HG03469 (cell line): Measurements from ENCODE around the gene CD8A.
"Not testable (repeated sequence)": the region's sequence is repeated elsewhere in the genome, so short reads cannot be mapped to it uniquely, and the experiment has no call there.

ENCODE experiments used
- ATAC-seq: cut with Tn5 transposase; IDR thresholded peaks from one replicate; pipeline ENCODE4 v1.9.1; 2021; ENCODE audit warnings: mild to moderate bottlenecking, moderate library complexity, moderate number of reproducible peaks; ENCODE audit not compliant: unreplicated experiment

The CD8A gene

GRCh38 chr2:86790676-86791572 is at the start of gene CD8A:
Gene CD8A, minus strand, starts transcription at chr2:86790913. Its CDS starts 88 bp downstream, at chr2:86790825.
- no peak for ATAC-seq

DNA sequence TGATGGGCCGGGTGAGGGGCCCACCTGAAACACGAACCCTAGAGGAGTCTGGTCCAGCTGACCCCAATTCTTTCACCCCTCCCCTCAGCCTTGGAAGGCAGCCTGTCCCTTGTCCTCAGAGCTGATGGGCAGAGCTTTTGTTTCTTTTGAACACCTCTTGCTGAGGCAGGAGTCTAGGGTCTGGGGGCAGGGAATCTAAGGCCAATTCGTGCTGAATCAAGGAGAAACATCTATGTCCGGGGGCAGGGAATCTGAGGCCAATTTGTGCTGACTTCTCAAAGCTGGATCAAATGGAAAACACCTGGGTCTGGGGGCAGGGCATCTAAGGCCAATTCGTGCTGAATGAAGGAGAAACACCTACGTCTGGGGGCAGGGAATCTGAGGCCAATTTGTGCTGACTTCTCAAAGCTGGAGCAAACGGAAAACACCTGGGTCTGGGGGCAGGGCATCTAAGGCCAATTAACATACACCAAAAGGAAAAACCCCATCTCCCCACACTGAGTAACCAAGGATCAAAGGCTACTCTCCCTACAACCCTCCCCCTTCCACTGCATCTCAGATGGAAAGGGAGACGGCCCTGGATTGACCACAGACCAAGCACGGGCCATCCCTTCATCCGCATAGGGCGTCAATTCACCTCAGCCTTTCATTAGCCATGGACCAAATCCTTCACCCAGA is 49.3 kb upstream of the CD8A start:
- ATAC-seq, result not testable (repeated sequence)

GRCh38 chr2:86839455-86839854 is 48.7 kb upstream of the CD8A start:
- ATAC-seq, result not testable (repeated sequence)

- ATAC-seq, result not testable (repeated sequence)
Observed at GRCh38 chr2:86837714-86838113, 47.0 kb upstream of the CD8A start.

- ATAC-seq, result not testable (repeated sequence)
Observed at GRCh38 chr2:86836915-86837695, 46.4 kb upstream of the CD8A start.

GRCh38 chr2:86835548-86835889 is 44.8 kb upstream of the CD8A start:
- not testable (repeated sequence) for ATAC-seq

- no peak for ATAC-seq
Observed at GRCh38 chr2:86833315-86833714, 42.6 kb upstream of the CD8A start.

- ATAC-seq, result no peak
Observed at GRCh38 chr2:86832334-86833096, 41.8 kb upstream of the CD8A start.

DNA sequence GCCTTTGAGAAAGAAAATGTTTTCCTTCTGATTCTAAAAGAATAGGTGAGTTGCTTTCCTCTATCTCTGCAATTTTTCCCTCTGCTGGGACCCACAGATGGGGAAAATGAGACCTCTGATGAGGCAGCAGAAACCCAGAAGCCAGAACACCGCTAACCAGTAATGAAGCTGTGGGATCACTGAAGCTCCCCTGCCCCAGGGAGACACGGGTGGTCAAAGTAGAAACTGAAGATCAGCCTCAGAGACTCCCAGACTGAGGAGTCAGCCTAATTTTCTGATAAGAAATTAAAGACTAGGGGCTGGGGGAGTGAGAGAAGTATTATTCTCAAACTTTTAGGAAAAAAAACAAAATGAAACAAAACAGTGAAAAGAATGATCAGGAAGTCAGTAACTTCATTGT is 40.8 kb upstream of the CD8A start:
- no peak for ATAC-seq

DNA sequence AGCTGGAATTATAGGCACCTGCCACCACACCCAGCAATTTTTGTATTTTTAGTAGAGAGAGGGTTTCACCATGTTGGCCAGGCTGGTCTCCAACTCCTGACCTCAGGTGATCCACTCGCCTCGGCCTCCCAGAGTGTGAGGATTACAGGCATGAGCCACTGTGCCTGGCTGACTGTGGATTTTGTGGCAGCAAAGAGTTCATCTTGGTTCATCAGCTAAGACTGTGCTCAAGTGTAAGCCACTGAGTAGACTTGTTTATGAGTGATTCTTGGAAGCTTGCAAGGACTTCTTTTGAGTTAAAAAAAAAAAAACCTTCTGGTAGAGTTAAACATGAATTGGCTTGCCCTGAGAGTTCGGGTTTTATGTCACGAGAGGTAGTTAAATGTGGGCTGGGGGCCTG is 36.2 kb upstream of the CD8A start:
- no peak for ATAC-seq

- no peak for ATAC-seq
Observed at GRCh38 chr2:86825693-86826381, 35.1 kb upstream of the CD8A start.

- no peak for ATAC-seq
Observed at GRCh38 chr2:86825036-86825692, 34.5 kb upstream of the CD8A start.

DNA sequence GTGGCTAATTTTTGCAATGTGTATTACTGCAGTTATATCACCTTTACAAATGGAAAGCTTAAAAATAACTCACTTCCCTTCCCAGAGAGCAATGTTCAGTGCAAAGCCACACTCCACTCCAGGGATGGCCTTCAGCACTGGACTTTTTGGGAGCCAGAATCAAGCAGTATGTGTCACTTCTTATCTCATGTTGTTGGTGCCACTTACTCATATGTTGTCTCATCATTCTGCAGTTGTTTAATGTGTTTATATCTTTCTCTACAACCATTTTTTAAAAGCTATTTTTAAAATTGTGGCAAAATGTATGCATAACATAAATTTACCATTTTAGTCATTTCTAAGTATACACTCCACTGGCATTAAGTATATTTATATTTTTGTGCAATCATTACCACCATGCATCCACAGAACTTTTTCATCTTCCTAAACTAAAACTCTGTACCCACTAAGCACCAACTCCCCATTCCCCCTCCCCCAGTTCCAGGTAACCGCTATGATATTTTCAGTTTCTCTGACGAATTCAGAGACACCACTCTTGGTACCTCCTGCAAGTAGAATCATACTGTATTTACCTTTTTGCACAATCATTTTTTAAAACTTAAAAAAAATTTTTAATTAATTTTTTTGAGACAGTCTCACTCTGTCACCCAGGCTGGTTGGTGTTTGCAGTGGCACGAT is 32.1 kb upstream of the CD8A start:
- no peak for ATAC-seq

DNA sequence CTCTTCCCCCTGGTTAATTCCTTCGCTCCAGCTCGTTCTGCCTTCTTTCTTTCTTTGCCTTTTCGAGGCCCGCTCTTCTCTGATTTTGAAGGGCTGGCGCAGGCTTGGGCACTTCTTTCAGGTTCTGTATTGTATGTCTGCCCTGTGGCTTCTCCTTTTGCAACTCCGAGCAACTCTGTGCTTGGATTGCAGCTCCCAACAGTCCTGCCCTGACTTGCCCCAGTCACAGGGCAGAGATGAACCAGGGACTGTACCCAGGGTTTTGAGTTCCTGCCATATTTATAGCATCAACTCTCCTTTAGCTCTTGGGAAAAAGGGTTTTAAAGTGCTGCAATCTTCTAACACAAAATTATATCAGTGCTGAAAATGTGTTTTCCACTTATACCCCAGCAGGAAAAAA is 31.1 kb upstream of the CD8A start:
- ATAC-seq, result no peak

DNA sequence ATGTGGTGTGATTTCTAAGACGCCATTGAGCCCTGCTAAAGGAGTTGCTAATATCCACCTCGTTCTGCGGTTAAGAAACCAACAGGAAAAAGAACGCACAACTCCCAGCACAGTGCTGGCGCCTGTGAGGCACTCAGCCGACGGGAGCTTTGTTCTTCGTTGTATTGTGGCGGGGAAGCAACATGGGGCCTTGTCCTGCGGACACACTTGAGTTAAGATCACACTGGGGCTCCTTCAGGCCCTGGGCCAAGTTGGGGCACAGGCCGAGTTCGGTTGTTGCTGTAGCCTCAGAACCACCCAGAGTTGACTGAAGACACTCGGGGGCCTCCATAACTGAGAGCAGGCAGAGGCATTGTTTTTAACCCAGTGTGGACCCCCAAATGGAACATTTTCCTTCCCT is 30.6 kb upstream of the CD8A start:
- ATAC-seq, result no peak

DNA sequence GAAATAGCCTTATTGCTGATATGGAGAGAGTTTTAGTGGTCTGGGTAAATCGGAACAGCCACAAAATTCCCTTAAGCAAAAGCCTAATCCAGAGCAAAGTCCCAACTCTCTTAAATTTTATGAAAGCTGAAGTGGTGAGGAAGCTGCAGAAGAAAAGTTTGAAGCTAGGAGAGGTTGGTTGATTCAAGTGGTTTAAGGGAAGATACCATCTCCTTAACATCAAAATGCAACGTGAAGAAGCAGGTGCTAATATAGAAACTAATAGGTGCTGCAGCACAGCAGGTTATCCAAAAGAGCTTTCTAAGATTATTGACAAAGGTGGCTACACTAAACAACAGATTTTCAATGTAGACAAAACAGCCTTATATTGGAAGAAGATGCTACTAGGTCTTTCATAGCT is 28.2 kb upstream of the CD8A start:
- ATAC-seq, result no peak

GRCh38 chr2:86818114-86818801 is 27.5 kb upstream of the CD8A start:
- ATAC-seq, result no peak

DNA sequence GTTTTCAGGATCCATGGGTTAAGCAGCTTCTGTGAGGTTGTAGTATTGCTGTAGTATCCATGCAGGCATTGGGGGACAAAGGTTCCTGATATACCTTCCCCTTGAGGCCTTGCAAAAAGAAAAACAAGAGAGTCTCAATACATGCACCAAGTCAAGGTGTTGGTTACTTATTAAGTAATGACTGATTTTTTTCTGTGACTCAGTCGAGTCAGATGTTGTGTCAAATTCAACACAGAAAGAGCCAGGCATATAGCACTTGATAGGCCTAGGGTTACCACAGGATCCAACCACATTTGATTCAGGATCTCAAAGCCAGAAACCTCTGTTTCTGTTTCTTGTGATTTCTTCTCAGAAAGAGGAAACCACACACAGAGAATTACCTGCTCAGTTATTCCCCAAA is 24.9 kb upstream of the CD8A start:
- no peak for ATAC-seq
